NCI-H69 (cell line): ENCODE results near the gene WFDC8.

Experiments
- DNase-seq: peaks from one replicate; lab custom pipeline; 2025; lab: John Stamatoyannopoulos, UW

The WFDC8 gene

GRCh38 chr20:45548410-45548809 is 30.7 kb downstream of the WFDC8 start:
- DNase-seq, result no peak

GRCh38 chr20:45547206-45547770 is 31.8 kb downstream of the WFDC8 start, which contains the start of gene EPPIN:
Gene EPPIN, minus strand, starts transcription at chr20:45547401. Its CDS starts 44 bp downstream, at chr20:45547357.
- no peak for DNase-seq

- peak; percentile 6 for DNase-seq
These were observed 33.2 kb downstream of the WFDC8 start for GRCh38 chr20:45545754-45546453.

- DNase-seq, result no peak
These were observed 33.7 kb downstream of the WFDC8 start for GRCh38 chr20:45545351-45545750.

- DNase-seq, result no peak
These were observed 39.7 kb downstream of the WFDC8 start, which contains the start of gene WFDC6 for GRCh38 chr20:45539382-45539781. Gene WFDC6, minus strand, starts transcription at chr20:45539482. Its CDS starts 75 bp downstream, at chr20:45539407.

GRCh38 chr20:45538209-45538799 is 40.8 kb downstream of the WFDC8 start:
- DNase-seq, result no peak

GRCh38 chr20:45527294-45527693 is 51.8 kb downstream of the WFDC8 start:
- no peak for DNase-seq

GRCh38 chr20:45523821-45524220 is 55.3 kb downstream of the WFDC8 start:
- no peak for DNase-seq

- DNase-seq, result no peak
These were observed 60.8 kb downstream of the WFDC8 start for GRCh38 chr20:45518282-45518681.

GRCh38 chr20:45515147-45515913 is 63.8 kb downstream of the WFDC8 start, which contains the start of gene SPINT3:
Gene SPINT3, minus strand, starts transcription at chr20:45515622. Its CDS starts 14 bp downstream, at chr20:45515608.
- no peak for DNase-seq

GRCh38 chr20:45510242-45510862 is 68.7 kb downstream of the WFDC8 start:
- DNase-seq, result no peak

- DNase-seq, result no peak
These were observed 70.0 kb downstream of the WFDC8 start for GRCh38 chr20:45509091-45509490.

- DNase-seq, result no peak
These were observed 70.8 kb downstream of the WFDC8 start for GRCh38 chr20:45508068-45508886.

- no peak for DNase-seq
These were observed 71.9 kb downstream of the WFDC8 start for GRCh38 chr20:45507011-45507820.

GRCh38 chr20:45506398-45506797 is 72.7 kb downstream of the WFDC8 start:
- no peak for DNase-seq

- DNase-seq, result no peak
These were observed 75.7 kb downstream of the WFDC8 start for GRCh38 chr20:45503403-45503802.

GRCh38 chr20:45502561-45502960 is 76.5 kb downstream of the WFDC8 start:
- DNase-seq, result no peak
